Prostate gland (tissue), 2 donors: Measurements from ENCODE around the gene TMEM51. TPM values are rescaled to one million over a fixed set of nuclear protein-coding genes. Genes with fewer than 3 reads are reported as not detected.
A peak's percentile ranks its signal among the peaks of the same experiment; 100 is the strongest.

Experiments used
- DNase-seq: peaks from one replicate; pipeline ENCODE4 v3.0.0-alpha.2; 2019; ENCODE audit warnings: low spot score
- H3K27ac ChIP-seq, 2 donors: fragments of 200-600 bp; sonication (generic); 2 replicates each; pipeline ENCODE4 v1.5.1; 2017 to 2019
- H3K27me3 ChIP-seq: fragments of 200-600 bp; sonication (generic); replicated peaks from 2 replicates; pipeline ENCODE4 v1.5.1; 2019; ENCODE audit not compliant: insufficient read depth
- H3K36me3 ChIP-seq, 2 donors: fragments of 200-600 bp; sonication (generic); 1 replicate in 1 of 2; 2 replicates in 1 of 2; pipeline versions ENCODE4 v1.5.1 to v1.8.1; 2017 to 2019
- H3K4me1 ChIP-seq: fragments of 200-600 bp; sonication (generic); replicated peaks from 2 replicates; pipeline ENCODE4 v1.5.1; 2019
- H3K4me3 ChIP-seq, 2 donors: fragments of 200-600 bp; sonication (generic); 2 replicates each; pipeline ENCODE4 v1.5.1; 2017 to 2019
- H3K9me3 ChIP-seq: fragments of 200-600 bp; sonication (generic); 2 replicates; pipeline ENCODE4 v1.5.1; 2017
- CTCF ChIP-seq, 4 experiments: fragments of 200-600 bp in 2 of 4; fragments of 450-650 bp in 2 of 4; sonication (generic) in 2 of 4; IDR thresholded peaks; 1 replicate in 3 of 4; 2 replicates in 1 of 4; pipeline ENCODE4 v1.5.1; 2016 to 2019; ENCODE audit warnings: antibody characterized with exemption in 4 of 4, mild to moderate bottlenecking in 2 of 4, moderate library complexity in 2 of 4
- POLR2A ChIP-seq: fragments of 450-650 bp; IDR thresholded peaks from one replicate; pipeline ENCODE4 v1.6.1; 2016; ENCODE audit warnings: antibody characterized with exemption, mild to moderate bottlenecking
- POLR2AphosphoS5 ChIP-seq: sonication (generic); formaldehyde crosslinking; IDR thresholded peaks from one replicate; pipeline ENCODE4 v1.6.1; 2017; ENCODE audit warnings: antibody characterized with exemption
- WGBS: methylation state at CpG from one replicate; pipeline ENCODE4 v1.1.5; 2018; 5-methylcytosine and 5-hydroxymethylcytosine counted together
- intact Hi-C: fragments of 100-400 bp; cut with DNase I; formaldehyde crosslinking; loops from one replicate; pipeline ENCODE4 v1.14.2; 2022
- total RNA-seq, 2 donors: library from RNA; depleted of rRNA; stranded (reverse); fragments of >200 nt; gene quantifications; one replicate each; pipeline ENCODE4 v1.1.0, GENCODE V29; 2016

Gene TMEM51
- total RNA-seq, 2 donors from 2014 or later, result 9.8 to 17.6 TPM

- intact Hi-C loops, result loop anchor here (5.0 kb wide), 1 partner anchor 33 kb away; no protein-coding TSS in a partner anchor
- 34% methylated on average over 11 of the region's 11 CpGs for WGBS
- peak; percentile 26 for DNase-seq
- H3K27ac ChIP-seq, result no peak overlapping the region
- no peaks in the 10 kb centered on the region for H3K4me1 ChIP-seq
- no peak overlapping the region for H3K4me3 ChIP-seq
- H3K9me3 ChIP-seq, result no peaks in the 10 kb centered on the region
- H3K36me3 ChIP-seq, result no peaks in the 10 kb centered on the region
- no peaks in the 10 kb centered on the region for H3K27me3 ChIP-seq
- no peak for TF ChIP-seq CTCF (IDR thresholded peaks at IDR 0.05)
- no peak for TF ChIP-seq POLR2AphosphoS5
- no peak for TF ChIP-seq POLR2A
Measured at GRCh38 chr1:15245593-15246360, 92.2 kb downstream of the TMEM51 start.

GRCh38 chr1:15246960-15247614 lies 93.5 kb downstream of the TMEM51 start, which contains the start of gene FHAD1:
Gene FHAD1 (plus strand): TSS chr1:15247223. CDS start chr1:15251785, 4,562 bp downstream.
- intact Hi-C loops, result loop anchor here (5.0 kb wide), 1 partner anchor 35 kb away; no protein-coding TSS in a partner anchor
- Histone ChIP-seq H3K27me3 (no peaks in the 10 kb centered on the region), H3K9me3 (no peaks in the 10 kb centered on the region), H3K4me3 (peak within 1 kb of the TSS; percentile 37 to 41), H3K27ac (peak within 1 kb of the TSS in 1 of 2 donors; percentile 14), H3K4me1 (no peaks in the 10 kb centered on the region), H3K36me3 (no peaks in the 10 kb centered on the region)
- 11% methylated on average over 26 of the region's 55 CpGs for WGBS
- TF ChIP-seq CTCF (IDR thresholded peaks at IDR 0.05), result no peak
- no peak for TF ChIP-seq POLR2AphosphoS5
- no peak for TF ChIP-seq POLR2A
- peak; percentile 32 for DNase-seq

- Histone ChIP-seq H3K27ac (no peak overlapping the region), H3K4me1 (no peaks in the 10 kb centered on the region), H3K27me3 (no peaks in the 10 kb centered on the region), H3K9me3 (no peaks in the 10 kb centered on the region), H3K36me3 (no peaks in the 10 kb centered on the region), H3K4me3 (no peak overlapping the region)
- TF ChIP-seq CTCF (IDR thresholded peaks at IDR 0.05) (no peak), POLR2A (no peak), POLR2AphosphoS5 (no peak)
- 98% methylated on average over 4 of the region's 4 CpGs for WGBS
- intact Hi-C loops, result loop anchor here (5.0 kb wide), 1 partner anchor 36 kb away; no protein-coding TSS in a partner anchor
- DNase-seq, result no peak
Measured at GRCh38 chr1:15248216-15248615, 94.7 kb downstream of the TMEM51 start.

GRCh38 chr1:15249081-15249480 lies 95.5 kb downstream of the TMEM51 start:
- intact Hi-C loops, result loop anchor here (5.0 kb wide), 1 partner anchor 37 kb away; no protein-coding TSS in a partner anchor
- no peak for DNase-seq
- Histone ChIP-seq H3K27ac (no peak overlapping the region), H3K27me3 (no peaks in the 10 kb centered on the region), H3K36me3 (no peaks in the 10 kb centered on the region), H3K4me1 (no peaks in the 10 kb centered on the region), H3K9me3 (no peaks in the 10 kb centered on the region), H3K4me3 (no peak overlapping the region)
- 74% methylated on average over 5 of the region's 5 CpGs for WGBS
- TF ChIP-seq POLR2A (no peak), CTCF (IDR thresholded peaks at IDR 0.05) (no peak), POLR2AphosphoS5 (no peak)
